PFSK-1 (cell line): Measurements from ENCODE around the gene HERC3.

Experiments used
- FOXP2 ChIP-seq: optimal IDR thresholded peaks from 2 replicates; pipeline ENCODE3; 2011; ENCODE audit warnings: borderline replicate concordance, control low read depth, inconsistent platforms; ENCODE audit not compliant: insufficient read depth; ENCODE audit errors: extremely low read length, extremely low read depth
- POLR2AphosphoS5 ChIP-seq: IDR thresholded peaks from 2 replicates; pipeline ENCODE4 v1.6.1; 2012; ENCODE audit warnings: low read depth, mild to moderate bottlenecking, control low read depth, low read length, moderate library complexity
- SIN3A ChIP-seq: IDR thresholded peaks from 2 replicates; pipeline ENCODE4 v1.6.1; 2012; ENCODE audit warnings: mild to moderate bottlenecking, low read length, moderate library complexity, borderline replicate concordance; ENCODE audit not compliant: insufficient read depth
- TAF1 ChIP-seq: IDR thresholded peaks from 2 replicates; pipeline ENCODE4 v1.6.1; 2012; ENCODE audit warnings: low read length, control low read depth, borderline replicate concordance; ENCODE audit not compliant: insufficient read depth
- TF ChIP-seq, protein P1 (sequence below), 2 experiments: IDR thresholded peaks; 2 replicates each; pipeline versions ENCODE4 v1.6.1 to v1.8.0; 2011 to 2012; ENCODE audit warnings: low read depth in 2 of 2, low read length in 2 of 2, control low read depth in 1 of 2, inconsistent platforms in 1 of 2, mild to moderate bottlenecking in 1 of 2, moderate library complexity in 1 of 2; ENCODE audit not compliant: insufficient read depth in 1 of 2

The HERC3 gene

DNA sequence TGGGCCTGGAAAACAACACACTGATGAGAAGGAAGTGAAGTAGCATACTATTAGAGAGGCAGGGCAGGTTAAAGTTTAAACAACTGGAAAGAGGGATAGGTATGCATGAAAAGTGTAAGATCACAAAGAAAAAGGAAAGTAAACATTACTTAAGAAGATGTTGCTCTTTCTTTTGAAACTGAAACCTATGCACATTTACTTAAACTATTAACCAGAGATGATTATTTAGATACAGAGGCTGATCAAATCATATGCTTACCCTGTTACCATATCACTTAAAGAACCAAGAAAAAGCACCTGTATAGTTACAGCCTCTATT is 67.6 kb downstream of the HERC3 start:
- no peak for TF ChIP-seq SIN3A

DNA sequence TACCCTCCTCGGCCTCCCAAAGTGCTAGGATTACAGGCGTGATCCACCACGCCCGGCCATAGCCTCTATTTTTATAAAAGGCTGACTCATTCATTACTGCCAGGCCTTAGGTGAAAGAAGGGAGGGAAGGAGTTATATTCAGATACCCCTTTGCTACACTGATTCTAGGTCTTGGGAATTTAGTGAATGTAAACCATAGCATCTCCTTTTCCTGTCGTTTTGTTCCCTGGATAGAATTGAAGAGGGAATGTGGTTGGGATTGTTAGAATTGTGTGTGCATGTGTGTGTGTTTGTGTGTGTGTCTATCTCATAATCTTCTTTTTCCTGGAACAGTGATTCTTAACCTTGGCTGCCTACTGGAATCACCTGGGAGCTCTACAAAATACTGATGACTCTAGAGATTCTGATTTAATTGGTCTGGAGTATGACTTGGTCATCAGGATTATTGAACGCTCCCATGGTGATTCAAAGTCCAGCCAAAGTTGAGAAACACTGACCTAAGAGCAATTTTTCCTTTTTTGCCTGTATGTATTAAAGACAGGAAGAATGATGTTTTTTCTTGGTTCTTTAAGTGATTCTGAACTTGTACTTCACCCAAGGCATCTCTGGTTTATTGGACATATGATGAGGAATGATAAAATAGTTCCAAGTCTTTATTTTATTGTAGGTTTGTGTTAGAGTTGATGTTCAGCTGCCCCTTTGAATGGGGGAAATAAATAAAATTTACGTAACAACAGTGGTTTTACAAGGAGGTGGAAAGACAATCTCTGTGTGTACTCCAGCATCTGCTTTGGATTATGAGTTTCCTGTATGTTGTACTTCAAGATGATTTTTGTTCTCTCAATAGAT is 68.4 kb downstream of the HERC3 start:
- no peak for TF ChIP-seq TAF1
- TF ChIP-seq, protein P1, sequence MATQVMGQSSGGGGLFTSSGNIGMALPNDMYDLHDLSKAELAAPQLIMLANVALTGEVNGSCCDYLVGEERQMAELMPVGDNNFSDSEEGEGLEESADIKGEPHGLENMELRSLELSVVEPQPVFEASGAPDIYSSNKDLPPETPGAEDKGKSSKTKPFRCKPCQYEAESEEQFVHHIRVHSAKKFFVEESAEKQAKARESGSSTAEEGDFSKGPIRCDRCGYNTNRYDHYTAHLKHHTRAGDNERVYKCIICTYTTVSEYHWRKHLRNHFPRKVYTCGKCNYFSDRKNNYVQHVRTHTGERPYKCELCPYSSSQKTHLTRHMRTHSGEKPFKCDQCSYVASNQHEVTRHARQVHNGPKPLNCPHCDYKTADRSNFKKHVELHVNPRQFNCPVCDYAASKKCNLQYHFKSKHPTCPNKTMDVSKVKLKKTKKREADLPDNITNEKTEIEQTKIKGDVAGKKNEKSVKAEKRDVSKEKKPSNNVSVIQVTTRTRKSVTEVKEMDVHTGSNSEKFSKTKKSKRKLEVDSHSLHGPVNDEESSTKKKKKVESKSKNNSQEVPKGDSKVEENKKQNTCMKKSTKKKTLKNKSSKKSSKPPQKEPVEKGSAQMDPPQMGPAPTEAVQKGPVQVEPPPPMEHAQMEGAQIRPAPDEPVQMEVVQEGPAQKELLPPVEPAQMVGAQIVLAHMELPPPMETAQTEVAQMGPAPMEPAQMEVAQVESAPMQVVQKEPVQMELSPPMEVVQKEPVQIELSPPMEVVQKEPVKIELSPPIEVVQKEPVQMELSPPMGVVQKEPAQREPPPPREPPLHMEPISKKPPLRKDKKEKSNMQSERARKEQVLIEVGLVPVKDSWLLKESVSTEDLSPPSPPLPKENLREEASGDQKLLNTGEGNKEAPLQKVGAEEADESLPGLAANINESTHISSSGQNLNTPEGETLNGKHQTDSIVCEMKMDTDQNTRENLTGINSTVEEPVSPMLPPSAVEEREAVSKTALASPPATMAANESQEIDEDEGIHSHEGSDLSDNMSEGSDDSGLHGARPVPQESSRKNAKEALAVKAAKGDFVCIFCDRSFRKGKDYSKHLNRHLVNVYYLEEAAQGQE (IDR thresholded peaks at IDR 0.05; ENCODE audit: insufficient read depth in 1 of 2, low read depth in 2 of 2, low read length in 2 of 2) = no peak
- TF ChIP-seq FOXP2 = no peak
- TF ChIP-seq SIN3A = no peak
- TF ChIP-seq POLR2AphosphoS5 = no peak

DNA sequence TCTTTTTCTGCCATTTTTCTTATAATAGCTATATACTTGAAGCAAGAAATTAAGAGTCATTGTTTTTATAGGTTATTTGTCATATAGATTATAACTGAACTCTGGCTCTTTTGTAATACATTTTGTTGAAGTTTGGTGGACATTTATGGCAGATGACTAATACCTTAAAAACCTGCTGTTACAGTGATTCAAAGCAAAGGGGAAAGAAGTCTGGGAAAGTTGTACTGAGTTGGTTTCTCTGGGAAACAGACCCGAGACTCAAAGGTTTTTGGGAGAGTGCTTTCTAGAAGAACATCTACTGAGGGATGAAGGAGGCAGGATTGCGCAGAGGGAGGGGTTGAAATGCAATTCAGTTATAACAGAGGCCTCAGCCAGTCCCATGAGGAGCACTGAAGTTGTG is 69.5 kb downstream of the HERC3 start:
- TF ChIP-seq, protein P1 (IDR thresholded peaks at IDR 0.05; ENCODE audit: insufficient read depth in 1 of 2, low read depth in 2 of 2, low read length in 2 of 2) = no peak
- TF ChIP-seq SIN3A (no peak), TAF1 (no peak), FOXP2 (no peak), POLR2AphosphoS5 (no peak)

DNA sequence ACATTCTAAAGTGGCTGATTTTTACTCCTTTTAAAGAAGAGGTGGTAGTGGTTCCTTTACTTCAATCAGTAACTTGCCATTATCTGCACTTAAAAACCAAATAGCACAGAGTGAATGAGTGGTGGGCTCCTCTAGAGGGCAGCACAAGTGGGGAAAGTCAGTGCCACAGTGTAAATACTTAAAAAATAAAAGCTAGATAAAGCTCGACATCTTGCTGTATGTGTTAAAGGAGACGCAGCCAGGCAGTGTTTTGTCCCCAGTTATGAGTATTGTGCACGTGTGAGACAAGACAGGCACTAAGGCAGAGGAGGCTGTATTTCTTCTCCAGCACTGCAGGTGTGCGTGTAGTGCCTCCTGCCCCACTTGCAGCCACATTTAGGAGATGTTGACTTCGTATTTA is 80.7 kb downstream of the HERC3 start:
- TF ChIP-seq TAF1 (no peak), FOXP2 (no peak), POLR2AphosphoS5 (no peak), SIN3A (no peak)
- TF ChIP-seq, protein P1 (IDR thresholded peaks at IDR 0.05; ENCODE audit: insufficient read depth in 1 of 2, low read depth in 2 of 2, low read length in 2 of 2) = no peak

DNA sequence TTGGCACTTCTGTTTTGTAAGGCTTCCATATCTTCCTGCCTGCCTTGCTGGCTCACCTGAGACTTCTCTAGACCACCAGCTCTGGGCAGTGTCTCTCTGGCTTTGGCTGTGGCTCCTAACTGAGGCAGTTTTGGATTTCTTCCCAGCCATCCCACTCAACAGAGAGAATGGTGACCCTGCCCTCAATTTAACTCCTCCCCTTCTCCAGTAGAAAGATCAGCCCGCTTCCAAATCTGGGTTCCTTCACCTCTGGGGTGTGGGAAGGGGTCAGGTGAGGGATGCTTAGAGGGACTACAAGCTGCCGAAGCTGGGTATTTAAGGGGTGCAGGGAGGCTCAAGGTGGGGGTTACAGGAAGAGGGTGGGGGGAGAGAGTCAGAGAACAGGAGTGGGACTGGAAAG is 81.6 kb downstream of the HERC3 start:
- TF ChIP-seq POLR2AphosphoS5 (no peak), SIN3A (no peak), TAF1 (no peak), FOXP2 (no peak)
- TF ChIP-seq, protein P1 (IDR thresholded peaks at IDR 0.05; ENCODE audit: insufficient read depth in 1 of 2, low read depth in 2 of 2, low read length in 2 of 2) = no peak
